GM19193 (cell line): ENCODE results near the gene GNPTG.

Source experiments
- POLR2A ChIP-seq: IDR thresholded peaks from 4 replicates; pipeline ENCODE4 v1.6.1; 2011; ENCODE audit not compliant: insufficient read depth, insufficient read length; ENCODE audit errors: extremely low read depth

Gene GNPTG

DNA sequence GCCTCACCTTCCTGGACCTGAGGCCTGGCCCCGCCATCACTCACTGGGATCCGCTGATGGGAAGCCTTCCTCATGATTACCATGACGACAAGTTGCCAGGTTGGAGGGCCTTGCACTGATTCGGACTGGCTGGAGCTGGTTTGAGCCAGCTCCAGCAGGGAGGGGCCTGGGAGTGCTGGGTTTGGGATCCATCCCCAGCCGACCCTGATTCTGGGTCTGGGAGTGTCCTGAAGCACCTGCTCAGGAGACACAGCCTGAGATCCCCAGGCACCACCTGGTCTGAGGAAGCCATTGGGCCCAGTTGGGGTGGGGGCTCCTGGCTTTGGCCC is 24.1 kb upstream of the GNPTG start:
- no peak for TF ChIP-seq POLR2A

DNA sequence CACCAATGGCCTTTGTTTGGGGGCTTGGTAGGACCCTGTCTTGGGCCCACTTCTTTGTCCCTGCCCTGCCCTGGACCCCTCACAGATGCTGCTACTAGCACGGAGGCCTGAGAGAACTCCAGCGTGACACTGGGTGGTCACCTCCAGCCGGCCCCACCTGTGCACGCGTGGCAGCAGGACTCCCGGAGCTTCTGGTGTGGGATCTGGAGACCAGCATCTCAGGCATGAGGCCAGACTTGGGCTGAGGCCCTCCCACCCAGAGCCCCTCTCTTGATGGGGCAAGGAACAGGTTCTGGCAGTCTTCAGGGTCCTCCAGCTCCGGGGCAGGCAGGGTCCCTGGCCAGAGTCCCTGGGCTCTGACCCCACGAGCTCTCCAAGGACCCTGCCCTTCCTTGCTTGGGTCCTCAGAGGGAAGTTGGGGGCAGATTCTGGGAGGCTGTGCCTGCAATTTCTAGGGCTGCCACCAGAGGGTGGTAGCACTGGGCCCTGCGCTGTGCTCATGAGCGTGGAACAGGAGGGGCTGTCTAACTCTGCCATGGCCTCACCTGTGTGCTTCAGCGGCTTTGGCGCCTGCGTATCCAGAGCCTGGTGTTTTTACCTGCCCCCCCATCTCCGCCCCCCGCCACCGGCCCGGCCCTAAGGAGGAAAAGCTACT is 21.3 kb upstream of the GNPTG start:
- no peak for TF ChIP-seq POLR2A

DNA sequence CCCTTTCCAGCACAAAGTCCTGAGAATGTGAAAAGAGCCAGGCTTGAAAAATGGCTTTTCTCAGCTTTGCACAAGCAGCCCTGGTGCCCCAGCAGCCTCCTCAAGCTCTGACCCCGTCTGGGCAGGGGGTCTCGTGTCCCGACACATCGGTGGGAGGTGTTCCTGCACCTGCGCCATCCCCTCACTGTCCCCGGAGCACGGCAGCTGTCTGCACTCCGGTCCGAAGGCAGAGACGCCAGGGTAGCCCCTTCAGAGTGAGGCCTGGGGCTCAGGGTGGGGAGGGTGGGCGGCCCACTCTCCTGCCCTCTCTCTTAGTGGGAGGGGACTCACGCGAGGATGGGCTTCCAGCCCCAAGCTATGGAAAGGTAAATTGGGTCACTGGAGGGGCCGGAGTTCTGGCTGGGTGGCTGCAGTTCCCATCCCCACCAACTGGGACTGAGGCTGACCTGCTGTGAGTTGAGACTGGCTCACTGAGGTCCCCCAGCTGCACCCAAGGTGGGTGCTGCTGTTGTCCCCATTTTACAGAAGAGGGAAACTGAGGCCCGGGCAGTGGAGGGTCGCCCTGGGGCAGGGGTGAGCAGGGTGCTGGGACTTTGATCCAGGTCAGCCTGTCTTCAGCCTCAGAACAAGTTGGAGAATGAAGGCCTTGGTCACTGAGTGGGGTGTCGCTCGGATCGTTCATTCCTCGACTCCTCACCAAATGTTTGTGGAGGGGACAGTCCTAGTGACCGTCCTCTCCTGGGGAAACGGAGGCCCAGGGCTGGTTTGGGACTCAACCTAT is 20.6 kb upstream of the GNPTG start:
- TF ChIP-seq POLR2A = no peak

DNA sequence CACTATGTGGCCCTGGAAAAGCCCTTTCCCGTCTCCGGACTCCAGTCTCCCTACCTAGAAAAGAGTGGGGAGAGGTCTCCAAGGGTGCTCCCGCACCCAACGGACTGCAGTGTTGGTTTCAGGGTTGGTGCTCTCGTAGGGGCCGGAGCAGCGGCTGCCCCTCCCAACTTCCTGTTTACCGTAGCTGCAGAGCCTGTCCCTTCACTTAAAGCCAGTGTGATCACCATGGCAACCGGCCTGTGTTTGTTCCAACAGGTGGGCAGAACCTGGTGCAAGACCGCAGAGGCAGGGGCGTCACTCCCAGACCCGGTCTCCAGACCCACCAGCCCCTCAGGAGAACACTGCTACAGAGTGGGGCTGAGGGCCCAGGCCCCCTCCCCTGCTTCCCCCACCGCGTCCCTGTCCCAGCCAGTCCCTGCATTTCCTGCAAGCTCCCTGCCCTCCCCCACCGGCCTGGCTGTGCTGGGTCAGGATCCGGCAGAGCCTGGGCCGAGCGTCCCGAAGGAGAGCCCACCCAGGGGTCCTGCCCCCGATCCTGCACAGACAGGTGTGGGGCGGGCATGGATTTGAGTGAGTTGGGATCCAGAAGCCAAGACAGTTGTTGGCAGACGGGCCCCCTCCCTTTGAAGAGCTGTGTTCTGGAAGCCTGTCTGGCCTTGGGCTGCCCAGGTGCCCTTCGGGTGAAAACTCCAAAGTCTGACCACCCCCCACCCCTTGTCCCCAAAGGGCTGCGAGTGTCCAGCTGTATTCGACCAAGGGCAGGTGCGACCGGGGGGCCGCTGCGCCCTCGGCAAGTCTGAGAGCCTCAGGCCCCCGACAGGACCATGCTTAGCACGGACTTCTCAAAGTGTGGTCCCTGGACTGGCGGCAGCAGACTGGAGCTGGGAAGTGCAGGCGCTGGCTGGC is 19.8 kb upstream of the GNPTG start:
- no peak for TF ChIP-seq POLR2A

DNA sequence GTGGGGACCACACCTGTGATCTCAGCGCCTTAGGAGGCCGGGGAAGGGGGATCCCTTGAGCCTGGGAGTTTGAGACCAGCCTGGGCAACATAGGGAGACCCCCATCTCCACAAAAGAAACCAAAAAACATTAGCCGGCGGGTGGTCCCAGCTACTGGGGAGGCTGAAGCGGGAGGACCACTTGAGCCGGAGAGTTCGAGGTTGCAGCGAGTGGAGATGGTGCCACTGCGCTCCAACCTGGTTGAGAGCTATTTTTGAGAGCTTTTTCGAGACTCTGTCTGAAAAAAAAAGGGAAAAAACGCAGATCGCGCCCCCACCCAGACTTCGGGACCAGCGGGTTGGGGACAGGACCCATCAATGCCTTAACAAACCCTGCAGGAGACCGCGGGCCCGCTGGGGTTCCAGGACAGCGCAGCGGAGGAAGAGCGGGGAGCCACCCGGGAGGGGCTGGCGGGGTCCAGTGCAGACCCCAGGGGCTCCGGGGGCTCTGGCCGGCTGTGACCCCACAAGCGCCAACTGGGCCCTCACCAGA is 19.0 kb upstream of the GNPTG start:
- TF ChIP-seq POLR2A = no peak

DNA sequence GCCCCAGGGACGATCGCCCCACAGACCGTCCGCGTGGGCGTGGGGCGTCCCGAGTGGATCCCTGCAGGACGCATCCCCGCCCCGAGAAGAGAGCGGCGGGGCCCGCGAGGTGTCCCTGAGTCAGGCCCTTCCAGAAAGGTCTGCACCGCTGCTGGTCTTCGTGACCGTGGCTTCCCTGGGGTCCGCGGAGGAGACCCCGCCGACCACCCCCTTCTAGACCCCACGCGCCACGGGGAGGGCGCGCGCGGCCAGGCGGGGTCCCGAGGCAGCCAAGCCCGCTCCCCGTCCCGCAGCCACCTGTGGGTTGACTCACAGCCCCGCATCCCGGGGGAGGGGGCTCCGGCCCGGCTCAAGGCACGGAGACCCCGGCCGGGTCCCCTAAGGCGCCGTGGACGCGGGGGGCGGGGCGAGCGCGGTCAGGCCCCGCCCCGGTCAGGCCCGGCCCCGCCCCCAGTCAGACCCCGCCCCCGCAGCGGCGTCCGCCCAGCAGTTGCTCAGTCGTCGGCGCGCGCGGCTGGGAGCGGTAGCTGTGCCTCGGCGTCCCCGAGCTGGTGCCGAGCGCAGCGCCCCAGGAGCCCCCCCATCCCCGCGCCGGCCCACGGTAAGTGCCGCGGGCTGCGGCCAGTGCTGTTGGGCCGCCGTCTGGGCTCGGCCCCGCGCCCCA is 18.4 kb upstream of the GNPTG start, which contains the start of gene BAIAP3:
Gene BAIAP3, plus strand, starts transcription at position 497 of the 664 bp plus-strand sequence. CDS start 4,905 bp downstream, outside the sequence.
- no peak for TF ChIP-seq POLR2A

- no peak for TF ChIP-seq POLR2A
Observed at GRCh38 chr16:1333854-1334700, 17.7 kb upstream of the GNPTG start.

- no peak for TF ChIP-seq POLR2A
Observed at GRCh38 chr16:1334739-1335138, 17.0 kb upstream of the GNPTG start.

DNA sequence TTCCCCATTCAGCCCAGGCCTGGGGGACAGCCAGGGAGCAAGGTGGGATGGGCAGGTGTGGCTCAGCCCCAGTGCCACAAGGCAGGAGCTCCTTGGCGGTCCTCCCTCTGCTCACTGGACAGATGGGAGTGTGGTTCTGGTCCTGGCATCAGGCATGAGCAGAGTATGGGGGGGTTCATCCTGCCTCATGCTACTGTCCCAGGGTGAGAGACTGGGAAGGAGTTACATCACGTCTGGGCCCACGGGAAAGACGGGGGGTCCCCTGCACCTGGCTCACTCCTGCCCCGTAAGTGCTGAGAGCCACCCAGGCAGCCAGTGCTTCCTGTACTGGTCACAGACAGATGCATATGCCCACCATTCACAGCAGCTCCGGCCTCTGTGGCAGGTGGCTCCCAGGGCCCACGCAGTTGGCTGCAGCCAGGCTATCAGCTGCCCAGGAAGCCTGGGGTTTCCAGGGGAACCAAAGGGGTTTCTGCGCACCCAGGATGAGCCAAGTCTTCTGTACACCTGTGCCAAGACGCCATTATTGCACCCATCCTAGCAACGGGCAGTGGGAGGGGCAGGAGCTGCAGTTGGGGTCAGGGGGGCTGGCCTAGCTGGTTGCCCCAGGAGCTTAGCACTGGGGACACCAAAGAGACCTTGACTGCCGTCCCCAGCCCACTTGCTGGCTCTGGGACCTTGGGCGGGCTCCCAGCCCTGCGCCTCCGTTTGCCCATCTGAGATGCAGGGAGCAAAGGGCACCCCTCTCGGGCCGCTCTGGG is 16.3 kb upstream of the GNPTG start:
- TF ChIP-seq POLR2A = no peak

DNA sequence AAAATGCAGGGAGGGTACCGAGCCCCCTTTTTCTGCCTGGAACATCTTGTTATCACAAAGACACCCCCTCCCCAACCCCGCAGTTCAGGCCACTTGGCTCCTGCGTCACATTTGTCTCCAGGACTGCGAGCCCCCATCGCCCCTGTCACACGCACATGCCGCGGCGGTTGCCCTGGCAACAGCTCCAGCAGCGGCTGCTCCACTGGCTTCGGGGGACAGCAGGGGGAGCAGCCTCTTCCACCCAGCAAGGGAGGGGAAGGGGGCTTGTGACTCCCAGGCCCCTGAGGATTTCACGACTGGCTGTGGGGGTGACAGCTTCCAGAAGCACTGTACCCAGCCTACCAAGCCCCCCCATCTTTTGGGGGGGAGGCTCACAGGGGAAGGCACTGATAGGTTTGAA is 15.7 kb upstream of the GNPTG start:
- no peak for TF ChIP-seq POLR2A

- no peak for TF ChIP-seq POLR2A
Observed at GRCh38 chr16:1336619-1337018, 15.1 kb upstream of the GNPTG start.

- TF ChIP-seq POLR2A = no peak
Observed at GRCh38 chr16:1337486-1337885, 14.2 kb upstream of the GNPTG start.

GRCh38 chr16:1338119-1338730 is 13.5 kb upstream of the GNPTG start:
- TF ChIP-seq POLR2A = no peak
